Left lung (tissue), 10 donors: ENCODE data around the gene AGBL2. TPM values are rescaled to one million over a fixed set of nuclear protein-coding genes. Genes with fewer than 3 reads are reported as not detected.

Experiments
- ATAC-seq: fragments of 200-7000 bp; cut with Tn5 transposase; one replicate; pipeline ENCODE4 v1.9.1; 2020; ENCODE audit warnings: moderate library complexity
- DNase-seq, 4 donors: peaks; one replicate each; pipeline ENCODE4 v3.0.0-alpha.2; 2013 to 2020
- H3K27ac ChIP-seq, 2 donors: fragments of 200-600 bp; sonication (generic) in 1 of 2; one replicate each; pipeline versions ENCODE4 v1.5.0 to v1.8.0; 2020 to 2021
- H3K27me3 ChIP-seq, 2 donors: fragments of 200-600 bp; sonication (generic) in 1 of 2; one replicate each; pipeline versions ENCODE4 v1.5.0 to v1.8.0; 2020 to 2021
- H3K36me3 ChIP-seq, 2 donors: fragments of 200-600 bp; sonication (generic) in 1 of 2; one replicate each; pipeline versions ENCODE4 v1.5.0 to v1.8.0; 2020 to 2021
- H3K4me1 ChIP-seq, 2 donors: fragments of 200-600 bp; one replicate each; pipeline ENCODE4 v1.8.0; 2021
- H3K4me3 ChIP-seq, 2 donors: fragments of 200-600 bp; sonication (generic) in 1 of 2; one replicate each; pipeline versions ENCODE4 v1.5.0 to v1.8.0; 2020 to 2021; ENCODE audit warnings: mild to moderate bottlenecking in 1 of 2
- H3K9me3 ChIP-seq, 2 donors: fragments of 200-600 bp; sonication (generic) in 1 of 2; one replicate each; pipeline versions ENCODE4 v1.5.0 to v1.8.0; 2020 to 2021
- intact Hi-C, 2 donors: fragments of 100-400 bp; cut with DNase I; formaldehyde crosslinking; loops; one replicate each; pipeline versions ENCODE4 v1.11.2 to v1.14.2; 2022
- polyA plus RNA-seq, 6 donors: library from polyadenylated mRNA; unstranded; fragments of 120-200 nt; gene quantifications; one replicate each; pipeline ENCODE4 v1.2.1, GENCODE V29; 2013; ENCODE audit not compliant: insufficient read length in 6 of 6
- total RNA-seq, 2 donors: library from RNA; stranded (reverse); fragmentation: NEBNext Ultra II Directional; extraction: Animal tissue kit (Norgen Biotek cat#: 25700); gene quantifications; one replicate each; pipeline ENCODE4 v1.2.1, GENCODE V29; 2021
- TF ChIP-seq, protein P1 (sequence below), 2 donors: fragments of 200-600 bp; sonication (generic) in 1 of 2; IDR thresholded peaks; one replicate each; pipeline versions ENCODE4 v1.5.0 to v1.8.0; 2021; ENCODE audit warnings: antibody characterized with exemption in 2 of 2
- donor health status: DM: no; HTN: yes; CAD: no.
- donor health status: DM: no; HTN: no; CAD: no.

Gene AGBL2
- total and polyA plus RNA-seq, 8 donors = 2.1 to 14.8 (median 8.7) TPM

DNA sequence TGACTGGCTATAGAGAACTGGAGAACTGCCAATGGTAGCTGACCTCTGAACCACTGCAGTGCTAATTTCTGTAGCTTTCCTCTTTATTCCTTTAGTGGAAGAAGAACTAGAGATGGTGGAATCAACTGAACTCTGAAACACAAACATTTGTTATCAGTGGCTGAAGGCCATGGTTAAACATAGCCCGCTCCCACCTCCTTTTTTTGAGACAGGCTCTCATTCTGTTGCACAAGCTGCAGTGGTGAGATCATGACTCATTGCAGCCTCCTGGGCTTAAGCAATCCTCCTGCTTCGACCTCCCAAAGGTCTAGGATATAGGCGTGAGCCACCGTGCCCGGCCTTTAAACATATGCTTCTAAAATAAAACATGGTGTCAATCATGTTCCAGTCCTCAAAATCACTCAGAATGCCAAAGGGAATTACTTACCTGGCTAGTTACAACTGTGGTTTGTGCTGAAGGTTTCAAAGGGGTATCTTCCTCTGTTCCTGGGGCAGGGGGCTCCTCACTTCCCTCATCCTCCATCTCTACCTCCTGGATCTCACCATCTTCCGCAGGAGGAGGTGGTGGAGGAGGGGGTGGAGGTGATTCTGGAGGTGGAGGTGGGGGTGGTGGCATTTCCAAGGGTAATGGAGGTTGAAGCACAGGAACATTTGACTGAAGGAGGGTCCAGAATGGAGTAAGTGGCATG is 9.0 kb upstream of the AGBL2 start:
- Histone ChIP-seq H3K9me3 (no peaks in the 10 kb centered on the region), H3K27ac (no peak overlapping the region), H3K36me3 (peaks cover 5 to 100% of the 10 kb centered on the region in 2 donors), H3K27me3 (no peaks in the 10 kb centered on the region), H3K4me1 (peaks cover 0 to 22% of the 10 kb centered on the region in 2 donors), H3K4me3 (no peak overlapping the region)
- DNase-seq (no peak), ATAC-seq (peak; percentile 61)
- TF ChIP-seq, protein P1, sequence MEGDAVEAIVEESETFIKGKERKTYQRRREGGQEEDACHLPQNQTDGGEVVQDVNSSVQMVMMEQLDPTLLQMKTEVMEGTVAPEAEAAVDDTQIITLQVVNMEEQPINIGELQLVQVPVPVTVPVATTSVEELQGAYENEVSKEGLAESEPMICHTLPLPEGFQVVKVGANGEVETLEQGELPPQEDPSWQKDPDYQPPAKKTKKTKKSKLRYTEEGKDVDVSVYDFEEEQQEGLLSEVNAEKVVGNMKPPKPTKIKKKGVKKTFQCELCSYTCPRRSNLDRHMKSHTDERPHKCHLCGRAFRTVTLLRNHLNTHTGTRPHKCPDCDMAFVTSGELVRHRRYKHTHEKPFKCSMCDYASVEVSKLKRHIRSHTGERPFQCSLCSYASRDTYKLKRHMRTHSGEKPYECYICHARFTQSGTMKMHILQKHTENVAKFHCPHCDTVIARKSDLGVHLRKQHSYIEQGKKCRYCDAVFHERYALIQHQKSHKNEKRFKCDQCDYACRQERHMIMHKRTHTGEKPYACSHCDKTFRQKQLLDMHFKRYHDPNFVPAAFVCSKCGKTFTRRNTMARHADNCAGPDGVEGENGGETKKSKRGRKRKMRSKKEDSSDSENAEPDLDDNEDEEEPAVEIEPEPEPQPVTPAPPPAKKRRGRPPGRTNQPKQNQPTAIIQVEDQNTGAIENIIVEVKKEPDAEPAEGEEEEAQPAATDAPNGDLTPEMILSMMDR (IDR thresholded peaks at IDR 0.05) = no peak
- intact Hi-C loops = no loop called here

- no peak overlapping the region for H3K27ac ChIP-seq
- no peak overlapping the region for H3K4me3 ChIP-seq
- intact Hi-C loops = no loop called here
- DNase-seq (no peak), ATAC-seq (no peak)
- H3K27me3 ChIP-seq = no peaks in the 10 kb centered on the region
- TF ChIP-seq, protein P1 (IDR thresholded peaks at IDR 0.05) = no peak
- H3K4me1 ChIP-seq = peaks cover 0 to 22% of the 10 kb centered on the region in 2 donors
- peaks cover 2 to 100% of the 10 kb centered on the region in 2 donors for H3K36me3 ChIP-seq
- H3K9me3 ChIP-seq = no peaks in the 10 kb centered on the region
These were observed 7.9 kb upstream of the AGBL2 start for GRCh38 chr11:47723041-47723440.

DNA sequence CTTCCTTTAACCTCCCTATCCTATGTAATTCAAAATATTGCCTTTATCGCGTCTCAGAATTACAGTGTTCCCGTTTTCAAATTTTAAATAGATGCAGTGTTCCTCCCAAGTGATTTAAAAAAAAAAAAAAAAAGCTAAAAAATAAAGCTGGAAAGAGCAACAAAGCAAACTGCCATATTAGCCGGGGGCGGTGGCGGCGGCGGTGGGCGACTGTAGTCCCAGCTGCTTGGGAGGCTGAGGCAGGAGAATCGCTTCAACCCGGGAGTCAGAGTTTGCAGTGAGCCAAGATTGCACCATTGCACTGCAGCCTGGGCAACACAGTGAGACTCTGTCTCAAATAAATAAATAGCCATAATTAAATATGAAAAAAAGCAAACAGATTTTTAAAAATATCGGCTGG is 5.5 kb upstream of the AGBL2 start:
- TF ChIP-seq, protein P1 (IDR thresholded peaks at IDR 0.05) = no peak
- Histone ChIP-seq H3K4me1 (peaks cover 0 to 17% of the 10 kb centered on the region in 2 donors), H3K27ac (no peak overlapping the region), H3K27me3 (no peaks in the 10 kb centered on the region), H3K9me3 (no peaks in the 10 kb centered on the region), H3K36me3 (peaks cover 0 to 96% of the 10 kb centered on the region in 2 donors), H3K4me3 (no peak overlapping the region)
- no peak for DNase-seq
- intact Hi-C loops = no loop called here
- no peak for ATAC-seq

DNA sequence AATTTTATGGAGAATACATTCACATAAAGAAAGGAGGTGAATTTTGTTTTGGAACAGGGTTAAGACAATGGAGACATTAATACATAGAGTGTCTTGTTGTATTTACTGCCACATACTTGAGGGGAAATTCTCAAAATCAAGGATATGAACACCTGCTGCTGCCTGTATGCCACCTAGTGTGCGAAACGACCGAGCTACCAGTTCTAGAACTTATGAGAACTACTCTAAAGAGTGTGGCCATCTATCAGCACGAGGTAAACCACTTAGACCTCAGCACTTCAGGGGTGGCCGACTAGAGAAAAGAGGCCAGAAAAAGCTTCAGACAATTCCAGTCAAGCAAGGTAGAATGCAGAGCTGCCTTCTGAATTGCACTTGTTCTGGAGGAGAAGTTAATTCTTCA is 1.5 kb upstream of the AGBL2 start:
- Histone ChIP-seq H3K4me3 (no peak overlapping the region), H3K27ac (no peak overlapping the region), H3K4me1 (peaks cover 6 to 8% of the 10 kb centered on the region in 2 donors), H3K27me3 (no peaks in the 10 kb centered on the region), H3K36me3 (peaks cover 0 to 56% of the 10 kb centered on the region in 2 donors), H3K9me3 (no peaks in the 10 kb centered on the region)
- peak in 1 of 4 donors; percentile 34 for DNase-seq
- intact Hi-C loops = no loop called here
- TF ChIP-seq, protein P1 (IDR thresholded peaks at IDR 0.05) = no peak
- ATAC-seq = peak; percentile 40

DNA sequence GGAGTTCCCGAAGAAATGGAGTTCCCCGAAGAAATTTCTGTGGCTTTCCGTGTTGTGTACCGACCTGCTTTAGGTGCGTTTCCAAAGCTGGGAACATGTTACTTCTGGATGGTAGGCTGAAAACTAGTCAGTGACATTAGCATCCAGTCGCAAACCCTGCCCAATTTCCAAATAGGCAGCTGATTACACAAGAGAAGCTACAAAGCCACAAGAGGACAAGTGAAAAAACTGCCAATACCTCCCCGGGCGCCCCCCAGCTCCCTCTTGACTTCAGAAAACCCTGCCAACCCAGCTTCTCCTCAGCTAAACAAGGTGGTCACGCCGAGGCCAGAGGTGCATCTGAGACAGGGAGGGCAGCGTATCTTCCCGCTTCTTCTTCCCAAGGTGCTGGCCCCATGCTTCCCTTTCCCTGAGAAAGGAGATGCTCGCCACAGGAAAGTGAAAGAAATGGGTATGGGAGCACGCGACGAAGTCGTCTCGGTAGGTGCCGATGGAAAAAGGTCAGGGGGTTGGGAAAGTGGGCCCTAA is 551 bp downstream of the AGBL2 start:
- Histone ChIP-seq H3K9me3 (no peaks in the 10 kb centered on the region), H3K27me3 (no peaks in the 10 kb centered on the region), H3K27ac (peak overlapping the region; percentile 75 to 90), H3K36me3 (peaks cover 0 to 35% of the 10 kb centered on the region in 2 donors), H3K4me3 (peak overlapping the region; percentile 71 to 81), H3K4me1 (peaks cover 6 to 8% of the 10 kb centered on the region in 2 donors)
- DNase-seq (peak in 2 of 4 donors; percentile 39 to 43), ATAC-seq (peak; percentile 54)
- TF ChIP-seq, protein P1 (IDR thresholded peaks at IDR 0.05) = no peak
- intact Hi-C loops = no loop called here
